Lung (tissue), 16 donors: Measurements from ENCODE around the gene FAM83E. TPM values are rescaled to one million over a fixed set of nuclear protein-coding genes. Genes with fewer than 3 reads are reported as not detected.

Experiments used
- ATAC-seq: fragments of 200-7000 bp; cut with Tn5 transposase; one replicate; pipeline ENCODE4 v1.9.1; 2020; ENCODE audit warnings: moderate number of reproducible peaks; ENCODE audit not compliant: insufficient read depth, low FRiP score
- DNase-seq, 3 donors: peaks; one replicate each; pipeline ENCODE4 v3.0.0-alpha.2; 2013 to 2017
- H3K27ac ChIP-seq, 2 donors: one replicate each; pipeline ENCODE4 v1.5.1; 2013; ENCODE audit warnings: mild to moderate bottlenecking in 2 of 2, moderate library complexity in 2 of 2, control low read depth in 1 of 2, inconsistent platforms in 1 of 2, low read depth in 1 of 2, low read length in 1 of 2
- H3K27me3 ChIP-seq, 3 donors: one replicate each; pipeline ENCODE4 v1.5.1; 2013; ENCODE audit warnings: low read length in 2 of 3; ENCODE audit not compliant: control insufficient read depth in 3 of 3, insufficient read depth in 3 of 3
- H3K36me3 ChIP-seq, 4 donors: one replicate each; pipeline ENCODE4 v1.5.1; 2013; ENCODE audit warnings: low read length in 4 of 4, mild to moderate bottlenecking in 1 of 4, moderate library complexity in 1 of 4; ENCODE audit not compliant: control insufficient read depth in 4 of 4, insufficient read depth in 4 of 4
- H3K4me1 ChIP-seq, 5 donors: one replicate each; pipeline ENCODE4 v1.5.1; 2013; ENCODE audit warnings: low read length in 5 of 5, mild to moderate bottlenecking in 2 of 5, moderate library complexity in 1 of 5; ENCODE audit not compliant: control insufficient read depth in 5 of 5, insufficient read depth in 5 of 5
- H3K4me3 ChIP-seq: one replicate; pipeline ENCODE4 v1.5.1; 2013; ENCODE audit warnings: mild to moderate bottlenecking, control low read depth, moderate library complexity
- H3K9ac ChIP-seq, 2 donors: one replicate each; pipeline ENCODE4 v1.5.1; 2013; ENCODE audit warnings: low read length in 2 of 2, control low read depth in 1 of 2; ENCODE audit not compliant: insufficient read depth in 1 of 2
- H3K9me3 ChIP-seq, 4 donors: one replicate each; pipeline ENCODE4 v1.5.1; 2013; ENCODE audit warnings: low read length in 3 of 4, mild to moderate bottlenecking in 1 of 4, moderate library complexity in 1 of 4; ENCODE audit not compliant: control insufficient read depth in 4 of 4, insufficient read depth in 3 of 4
- WGBS, 2 donors: extraction: QIAGEN DNeasy Blood & Tissue Kit; methylation state at CpG; one replicate each; pipeline ENCODE4 v1.1.7; 2013; 5-methylcytosine and 5-hydroxymethylcytosine counted together
- long read RNA-seq, 5 donors: transcript quantifications; one replicate each; lab custom pipeline, GENCODE V29; 2026
- polyA plus RNA-seq, 2 donors: library from polyadenylated mRNA; stranded (reverse); fragments of 200-250 nt; gene quantifications; one replicate each; pipeline ENCODE4 v1.2.1, GENCODE V29; 2013
- total RNA-seq, 2 donors: library from RNA; depleted of rRNA in 1 of 2; stranded (reverse); fragments of >200 nt in 1 of 2; gene quantifications; one replicate each; pipeline ENCODE4 v1.2.1, GENCODE V29; 2014 to 2021
- TF ChIP-seq, protein P1 (sequence below): IDR thresholded peaks from 2 replicates; pipeline ENCODE4 v1.5.1; 2012; ENCODE audit warnings: mild to moderate bottlenecking; ENCODE audit errors: control extremely low read depth, extremely low read depth
- donor health status: control.
- donor health status: control.
- donor health status: Bipolar disorder and iron deficiency.
- donor health status: healthy.
- donor health status: DM: yes; HTN: yes; CAD: no.

FAM83E gene
- 10 to 100 TPM; 22.2 to 41.1 TPM for total RNA-seq
- 10 to 100 TPM; 32.3 to 43.8 TPM for polyA plus RNA-seq
- long read RNA-seq, donor 1, partial matches to known transcripts: 0 of 2 reads
- long read RNA-seq, donor 1, other reads (novel, unspliced or antisense): 0 of 2 reads
- long read RNA-seq, donor 2: 0 reads
- long read RNA-seq, donor 3, partial matches to known transcripts: 0 of 1 reads
- long read RNA-seq, donor 3, other reads (novel, unspliced or antisense): 0 of 1 reads
- long read RNA-seq, donor 4: 0 reads
- long read RNA-seq, donor 5, partial matches to known transcripts: 0 of 1 reads
- long read RNA-seq, donor 5, other reads (novel, unspliced or antisense): 0 of 1 reads

- peak within 1 kb of the TSS in 1 of 2 donors; percentile 78 for H3K27ac ChIP-seq
- H3K9me3 ChIP-seq: no peaks in the 10 kb centered on the region
- no peak within 1 kb of the TSS for H3K9ac ChIP-seq
- ATAC-seq (peak; percentile 10), DNase-seq (peak; percentile 39 to 57 (median 40))
- H3K36me3 ChIP-seq: peaks cover 13 to 38% (median 22%) of the 10 kb centered on the region in 4 donors
- no peaks in the 10 kb centered on the region for H3K27me3 ChIP-seq
- 52 to 68% methylated on average over 29 to 31 of the region's 31 CpGs for WGBS, 2 donors
- TF ChIP-seq, protein P1, sequence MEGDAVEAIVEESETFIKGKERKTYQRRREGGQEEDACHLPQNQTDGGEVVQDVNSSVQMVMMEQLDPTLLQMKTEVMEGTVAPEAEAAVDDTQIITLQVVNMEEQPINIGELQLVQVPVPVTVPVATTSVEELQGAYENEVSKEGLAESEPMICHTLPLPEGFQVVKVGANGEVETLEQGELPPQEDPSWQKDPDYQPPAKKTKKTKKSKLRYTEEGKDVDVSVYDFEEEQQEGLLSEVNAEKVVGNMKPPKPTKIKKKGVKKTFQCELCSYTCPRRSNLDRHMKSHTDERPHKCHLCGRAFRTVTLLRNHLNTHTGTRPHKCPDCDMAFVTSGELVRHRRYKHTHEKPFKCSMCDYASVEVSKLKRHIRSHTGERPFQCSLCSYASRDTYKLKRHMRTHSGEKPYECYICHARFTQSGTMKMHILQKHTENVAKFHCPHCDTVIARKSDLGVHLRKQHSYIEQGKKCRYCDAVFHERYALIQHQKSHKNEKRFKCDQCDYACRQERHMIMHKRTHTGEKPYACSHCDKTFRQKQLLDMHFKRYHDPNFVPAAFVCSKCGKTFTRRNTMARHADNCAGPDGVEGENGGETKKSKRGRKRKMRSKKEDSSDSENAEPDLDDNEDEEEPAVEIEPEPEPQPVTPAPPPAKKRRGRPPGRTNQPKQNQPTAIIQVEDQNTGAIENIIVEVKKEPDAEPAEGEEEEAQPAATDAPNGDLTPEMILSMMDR: no peak
- H3K4me1 ChIP-seq: peaks cover 0 to 38% (median 20%) of the 10 kb centered on the region in 5 donors
- H3K4me3 ChIP-seq: peak within 1 kb of the TSS; percentile 14
Measured at GRCh38 chr19:48614436-48615230, at the start of gene FAM83E. Gene FAM83E, minus strand, starts transcription at chr19:48615076. Its CDS starts 1,704 bp downstream, at chr19:48613372.

- Histone ChIP-seq H3K9me3 (no peaks in the 10 kb centered on the region), H3K9ac (no peak overlapping the region), H3K4me3 (no peak overlapping the region), H3K36me3 (no peaks in the 10 kb centered on the region), H3K27ac (no peak overlapping the region), H3K4me1 (peaks cover 0 to 7% (median 0%) of the 10 kb centered on the region in 5 donors), H3K27me3 (no peaks in the 10 kb centered on the region)
- TF ChIP-seq, protein P1: no peak
- 91 to 96% methylated on average over 9 to 14 of the region's 14 CpGs for WGBS, 2 donors
- DNase-seq (no peak), ATAC-seq (no peak)
Measured at GRCh38 chr19:48664476-48664875, 49.6 kb upstream of the FAM83E start.

- Histone ChIP-seq H3K27ac (no peak overlapping the region), H3K4me1 (peaks cover 0 to 7% (median 0%) of the 10 kb centered on the region in 5 donors), H3K36me3 (no peaks in the 10 kb centered on the region), H3K4me3 (no peak overlapping the region), H3K27me3 (no peaks in the 10 kb centered on the region), H3K9ac (no peak overlapping the region), H3K9me3 (no peaks in the 10 kb centered on the region)
- ATAC-seq (no peak), DNase-seq (no peak)
- whole genome bisulfite sequencing, 2 donors: 96 to 98% methylated on average over 4 of the region's 4 CpGs
- TF ChIP-seq, protein P1: no peak
Measured at GRCh38 chr19:48663667-48664066, 48.8 kb upstream of the FAM83E start.
